Mesendoderm (in vitro differentiated cells): ENCODE results near the gene CLN5. TPM values are rescaled to one million over a fixed set of nuclear protein-coding genes. Genes with fewer than 3 reads are reported as not detected.

ENCODE experiments used
- DNase-seq: peaks from one replicate; pipeline ENCODE4 v3.0.0; 2013
- H2AK5ac ChIP-seq: 2 replicates; pipeline ENCODE4 v1.6.1; 2013; ENCODE audit warnings: low read length, inconsistent platforms
- H2BK120ac ChIP-seq: 2 replicates; pipeline ENCODE4 v1.6.1; 2013; ENCODE audit warnings: low read depth, mild to moderate bottlenecking, low read length, moderate library complexity, mixed read lengths
- H2BK15ac ChIP-seq: replicated peaks from 2 replicates; pipeline ENCODE4 v1.6.1; 2013; ENCODE audit warnings: low read depth, mild to moderate bottlenecking, moderate library complexity
- H2BK5ac ChIP-seq: 2 replicates; pipeline ENCODE4 v1.6.1; 2013; ENCODE audit warnings: low read length, inconsistent platforms
- H3K18ac ChIP-seq: 2 replicates; pipeline ENCODE4 v1.6.1; 2013; ENCODE audit warnings: mild to moderate bottlenecking, low read length, mixed read lengths
- H3K23ac ChIP-seq: one replicate; pipeline ENCODE4 v1.6.1; 2013; ENCODE audit warnings: low read length
- H3K27ac ChIP-seq: 2 replicates; pipeline ENCODE4 v1.5.1; 2013; ENCODE audit warnings: low read depth, mild to moderate bottlenecking, inconsistent platforms, low read length, moderate library complexity
- H3K27me3 ChIP-seq: 2 replicates; pipeline ENCODE4 v1.6.1; 2013; ENCODE audit warnings: low read length, control low read depth, mild to moderate bottlenecking, inconsistent platforms; ENCODE audit not compliant: insufficient read depth, poor library complexity
- H3K36me3 ChIP-seq: 2 replicates; pipeline ENCODE4 v1.6.1; 2013; ENCODE audit warnings: low read length, inconsistent platforms; ENCODE audit not compliant: control insufficient read depth, insufficient read depth
- H3K4ac ChIP-seq: one replicate; pipeline ENCODE4 v1.6.1; 2013; ENCODE audit warnings: low read depth, mild to moderate bottlenecking, low read length, moderate library complexity
- H3K4me1 ChIP-seq: 2 replicates; pipeline ENCODE4 v1.6.1; 2013; ENCODE audit warnings: low read depth, low read length, inconsistent platforms; ENCODE audit not compliant: control insufficient read depth
- H3K4me2 ChIP-seq: 2 replicates; pipeline ENCODE4 v1.6.1; 2013; ENCODE audit warnings: low read length
- H3K4me3 ChIP-seq: 2 replicates; pipeline ENCODE4 v1.5.1; 2013; ENCODE audit warnings: mild to moderate bottlenecking, low read length
- H3K56ac ChIP-seq: one replicate; pipeline ENCODE4 v1.6.1; 2013; ENCODE audit warnings: low read length
- H3K79me1 ChIP-seq: 2 replicates; pipeline ENCODE4 v1.6.1; 2013; ENCODE audit warnings: low read length, inconsistent platforms
- H3K79me2 ChIP-seq: 2 replicates; pipeline ENCODE4 v1.6.1; 2013; ENCODE audit warnings: mild to moderate bottlenecking, low read length; ENCODE audit not compliant: control insufficient read depth, insufficient read depth
- H3K9ac ChIP-seq: 2 replicates; pipeline ENCODE4 v1.6.1; 2013; ENCODE audit warnings: low read length, inconsistent platforms
- H4K5ac ChIP-seq: one replicate; pipeline ENCODE4 v1.6.1; 2013; ENCODE audit warnings: low read length
- H4K8ac ChIP-seq: one replicate; pipeline ENCODE4 v1.6.1; 2013; ENCODE audit warnings: low read depth, mild to moderate bottlenecking, control low read depth, low read length, moderate library complexity
- WGBS: extraction: QIAGEN DNeasy Blood & Tissue Kit; methylation state at CpG from one replicate; pipeline ENCODE4 v1.1.7; 2013; ENCODE audit warnings: low lambda C conversion rate, missing lambda C conversion rate; ENCODE audit not compliant: insufficient coverage; ENCODE audit errors: extremely low coverage; 5-methylcytosine and 5-hydroxymethylcytosine counted together
- polyA plus RNA-seq, 2 experiments: library from polyadenylated mRNA; stranded (reverse); fragments of 200-250 nt; gene quantifications; one replicate each; pipeline ENCODE4 v1.2.3, GENCODE V29; 2013

The CLN5 gene
- 6.5 TPM for polyA plus RNA-seq (2013, experiment 1 of 2)
- 6.6 TPM for polyA plus RNA-seq (2013, experiment 2 of 2)

GRCh38 chr13:76991796-76992547 is at the start of gene CLN5:
Gene CLN5 (plus strand): TSS chr13:76992081. CDS start chr13:76992099, 18 bp downstream.
- Histone ChIP-seq H3K4ac (no peak within 1 kb of the TSS), H3K18ac (peak within 1 kb of the TSS; percentile 78), H3K56ac (peak within 1 kb of the TSS; percentile 96), H2BK5ac (no peak within 1 kb of the TSS), H3K79me2 (no peaks in the 10 kb centered on the region), H3K36me3 (no peaks in the 10 kb centered on the region), H4K5ac (no peak within 1 kb of the TSS), H3K4me3 (peak within 1 kb of the TSS; percentile 84), H3K4me2 (peak within 1 kb of the TSS; percentile 92), H3K27me3 (no peaks in the 10 kb centered on the region), H2BK120ac (peak within 1 kb of the TSS; percentile 18), H4K8ac (no peak within 1 kb of the TSS), H2AK5ac (no peak within 1 kb of the TSS), H3K27ac (peak within 1 kb of the TSS; percentile 33), H3K4me1 (no peaks in the 10 kb centered on the region), H3K79me1 (peaks cover 6% of the 10 kb centered on the region), H2BK15ac (no peak within 1 kb of the TSS), H3K23ac (no peak within 1 kb of the TSS), H3K9ac (peak within 1 kb of the TSS; percentile 83)
- no CpG with 5 or more reads among the region's 73 CpGs for WGBS
- peak; percentile 95 for DNase-seq

- no peak overlapping the region for H4K5ac ChIP-seq
- no peak overlapping the region for H2AK5ac ChIP-seq
- H3K18ac ChIP-seq = no peak overlapping the region
- no CpG with 5 or more reads among the region's 4 CpGs for WGBS
- H3K79me2 ChIP-seq = no peaks in the 10 kb centered on the region
- H3K79me1 ChIP-seq = no peaks in the 10 kb centered on the region
- no peak overlapping the region for H3K4me3 ChIP-seq
- no peak overlapping the region for H3K4me2 ChIP-seq
- H3K4me1 ChIP-seq = no peaks in the 10 kb centered on the region
- H4K8ac ChIP-seq = no peak overlapping the region
- no peak for DNase-seq
- no peak overlapping the region for H3K56ac ChIP-seq
- H2BK15ac ChIP-seq = no peak overlapping the region
- no peak overlapping the region for H3K4ac ChIP-seq
- no peaks in the 10 kb centered on the region for H3K36me3 ChIP-seq
- no peak overlapping the region for H3K9ac ChIP-seq
- no peak overlapping the region for H2BK5ac ChIP-seq
- H3K27ac ChIP-seq = no peak overlapping the region
- H2BK120ac ChIP-seq = no peak overlapping the region
- no peak overlapping the region for H3K23ac ChIP-seq
- H3K27me3 ChIP-seq = no peaks in the 10 kb centered on the region
These were observed 49.5 kb upstream of the CLN5 start for GRCh38 chr13:76942363-76942762.

GRCh38 chr13:76943646-76944045 is 48.2 kb upstream of the CLN5 start:
- H3K4ac ChIP-seq = no peak overlapping the region
- WGBS = no CpG with 5 or more reads among the region's 2 CpGs
- DNase-seq = no peak
- no peak overlapping the region for H2BK5ac ChIP-seq
- H3K23ac ChIP-seq = no peak overlapping the region
- no peak overlapping the region for H3K56ac ChIP-seq
- H3K79me1 ChIP-seq = no peaks in the 10 kb centered on the region
- H2BK15ac ChIP-seq = no peak overlapping the region
- no peak overlapping the region for H3K18ac ChIP-seq
- no peak overlapping the region for H4K8ac ChIP-seq
- no peak overlapping the region for H3K27ac ChIP-seq
- H3K79me2 ChIP-seq = no peaks in the 10 kb centered on the region
- no peaks in the 10 kb centered on the region for H3K4me1 ChIP-seq
- no peak overlapping the region for H2AK5ac ChIP-seq
- no peak overlapping the region for H2BK120ac ChIP-seq
- no peaks in the 10 kb centered on the region for H3K36me3 ChIP-seq
- no peak overlapping the region for H3K9ac ChIP-seq
- no peak overlapping the region for H4K5ac ChIP-seq
- H3K27me3 ChIP-seq = no peaks in the 10 kb centered on the region
- no peak overlapping the region for H3K4me2 ChIP-seq
- no peak overlapping the region for H3K4me3 ChIP-seq

- Histone ChIP-seq H3K4me1 (no peaks in the 10 kb centered on the region), H3K4me2 (no peak overlapping the region), H3K4me3 (no peak overlapping the region), H3K18ac (no peak overlapping the region), H3K56ac (no peak overlapping the region), H3K79me1 (no peaks in the 10 kb centered on the region), H3K27me3 (no peaks in the 10 kb centered on the region), H3K27ac (no peak overlapping the region), H3K4ac (no peak overlapping the region), H4K8ac (no peak overlapping the region), H4K5ac (no peak overlapping the region), H3K9ac (no peak overlapping the region), H3K36me3 (no peaks in the 10 kb centered on the region), H2BK15ac (no peak overlapping the region), H2AK5ac (no peak overlapping the region), H2BK5ac (no peak overlapping the region), H2BK120ac (no peak overlapping the region), H3K79me2 (no peaks in the 10 kb centered on the region), H3K23ac (no peak overlapping the region)
- no peak for DNase-seq
- no CpG with 5 or more reads among the region's 4 CpGs for WGBS
These were observed 47.4 kb upstream of the CLN5 start for GRCh38 chr13:76944456-76944855.

- H3K27ac ChIP-seq = no peak within 1 kb of the TSS
- H3K36me3 ChIP-seq = no peaks in the 10 kb centered on the region
- H4K8ac ChIP-seq = no peak within 1 kb of the TSS
- H2AK5ac ChIP-seq = no peak within 1 kb of the TSS
- no peak within 1 kb of the TSS for H2BK120ac ChIP-seq
- H2BK5ac ChIP-seq = no peak within 1 kb of the TSS
- no peaks in the 10 kb centered on the region for H3K27me3 ChIP-seq
- H3K18ac ChIP-seq = no peak within 1 kb of the TSS
- H4K5ac ChIP-seq = no peak within 1 kb of the TSS
- no peak within 1 kb of the TSS for H3K4ac ChIP-seq
- H3K4me1 ChIP-seq = no peaks in the 10 kb centered on the region
- no peak within 1 kb of the TSS for H3K4me3 ChIP-seq
- no peaks in the 10 kb centered on the region for H3K79me1 ChIP-seq
- no peak within 1 kb of the TSS for H3K23ac ChIP-seq
- no peaks in the 10 kb centered on the region for H3K79me2 ChIP-seq
- no peak within 1 kb of the TSS for H3K4me2 ChIP-seq
- no peak within 1 kb of the TSS for H3K56ac ChIP-seq
- no peak within 1 kb of the TSS for H2BK15ac ChIP-seq
- DNase-seq = no peak
- WGBS = no CpG with 5 or more reads among the region's 2 CpGs
- no peak within 1 kb of the TSS for H3K9ac ChIP-seq
These were observed 43.7 kb upstream of the CLN5 start, which contains the start of gene ACOD1 for GRCh38 chr13:76948149-76948548. Gene ACOD1 (plus strand): TSS chr13:76948511. CDS start chr13:76948559, 48 bp downstream.
